ENCODE measurements around the gene TNS2.

GRCh38 chr12:53098354-53098981 is 48.6 kb downstream of the TNS2 start:
- TF ChIP-seq CTCF (IDR thresholded peaks at IDR 0.05; ENCODE audit: borderline replicate concordance, extremely low read depth, low read length, poor library complexity, severe bottlenecking) (no peak), EZH2 (IDR thresholded peaks at IDR 0.05; ENCODE audit: borderline replicate concordance, low read depth, low read length, severe bottlenecking) (no peak)

Measured in DND-41 (cell line).